Lung (tissue), 12 donors: Measurements from ENCODE around the gene HTRA3. TPM values are rescaled to one million over a fixed set of nuclear protein-coding genes. Genes with fewer than 3 reads are reported as not detected.

ENCODE experiments used
- ATAC-seq: fragments of 200-7000 bp; cut with Tn5 transposase; one replicate; pipeline ENCODE4 v1.9.1; 2020; ENCODE audit warnings: moderate number of reproducible peaks; ENCODE audit not compliant: insufficient read depth, low FRiP score
- DNase-seq, 3 donors: peaks; one replicate each; pipeline ENCODE4 v3.0.0-alpha.2; 2013 to 2017
- H3K27ac ChIP-seq, 2 donors: one replicate each; pipeline ENCODE4 v1.5.1; 2013; ENCODE audit warnings: mild to moderate bottlenecking in 2 of 2, moderate library complexity in 2 of 2, control low read depth in 1 of 2, inconsistent platforms in 1 of 2, low read depth in 1 of 2, low read length in 1 of 2
- H3K27me3 ChIP-seq, 3 donors: one replicate each; pipeline ENCODE4 v1.5.1; 2013; ENCODE audit warnings: low read length in 2 of 3; ENCODE audit not compliant: control insufficient read depth in 3 of 3, insufficient read depth in 3 of 3
- H3K36me3 ChIP-seq, 4 donors: one replicate each; pipeline ENCODE4 v1.5.1; 2013; ENCODE audit warnings: low read length in 4 of 4, mild to moderate bottlenecking in 1 of 4, moderate library complexity in 1 of 4; ENCODE audit not compliant: control insufficient read depth in 4 of 4, insufficient read depth in 4 of 4
- H3K4me1 ChIP-seq, 5 donors: one replicate each; pipeline ENCODE4 v1.5.1; 2013; ENCODE audit warnings: low read length in 5 of 5, mild to moderate bottlenecking in 2 of 5, moderate library complexity in 1 of 5; ENCODE audit not compliant: control insufficient read depth in 5 of 5, insufficient read depth in 5 of 5
- H3K4me3 ChIP-seq: one replicate; pipeline ENCODE4 v1.5.1; 2013; ENCODE audit warnings: mild to moderate bottlenecking, control low read depth, moderate library complexity
- H3K9ac ChIP-seq, 2 donors: one replicate each; pipeline ENCODE4 v1.5.1; 2013; ENCODE audit warnings: low read length in 2 of 2, control low read depth in 1 of 2; ENCODE audit not compliant: insufficient read depth in 1 of 2
- H3K9me3 ChIP-seq, 4 donors: one replicate each; pipeline ENCODE4 v1.5.1; 2013; ENCODE audit warnings: low read length in 3 of 4, mild to moderate bottlenecking in 1 of 4, moderate library complexity in 1 of 4; ENCODE audit not compliant: control insufficient read depth in 4 of 4, insufficient read depth in 3 of 4
- CTCF ChIP-seq: IDR thresholded peaks from 2 replicates; pipeline ENCODE4 v1.5.1; 2012; ENCODE audit warnings: mild to moderate bottlenecking; ENCODE audit errors: control extremely low read depth, extremely low read depth
- WGBS, 2 donors: extraction: QIAGEN DNeasy Blood & Tissue Kit; methylation state at CpG; one replicate each; pipeline ENCODE4 v1.1.7; 2013; 5-methylcytosine and 5-hydroxymethylcytosine counted together
- polyA plus RNA-seq, 2 donors: library from polyadenylated mRNA; stranded (reverse); fragments of 200-250 nt; gene quantifications; one replicate each; pipeline ENCODE4 v1.2.1, GENCODE V29; 2013
- total RNA-seq, 2 donors: library from RNA; depleted of rRNA in 1 of 2; stranded (reverse); fragments of >200 nt in 1 of 2; gene quantifications; one replicate each; pipeline ENCODE4 v1.2.1, GENCODE V29; 2014 to 2021
- donor health status: control.
- donor health status: control.
- donor health status: Bipolar disorder and iron deficiency.
- donor health status: healthy.
- donor health status: DM: yes; HTN: yes; CAD: no.

HTRA3 gene
- total and polyA plus RNA-seq, 4 donors, result 9.5 to 23.5 (median 17.8) TPM

GRCh38 chr4:8254076-8254475, 15.5 kb upstream of the HTRA3 start:
- Histone ChIP-seq H3K27ac (no peak overlapping the region), H3K9ac (no peak overlapping the region), H3K27me3 (peaks cover 0 to 2% (median 0%) of the 10 kb centered on the region in 3 donors), H3K36me3 (no peaks in the 10 kb centered on the region), H3K4me3 (no peak overlapping the region), H3K9me3 (no peaks in the 10 kb centered on the region), H3K4me1 (peaks cover 0 to 4% (median 0%) of the 10 kb centered on the region in 5 donors)
- 84 to 94% methylated on average over 6 of the region's 6 CpGs for WGBS, 2 donors
- DNase-seq (no peak), ATAC-seq (no peak)
- TF ChIP-seq CTCF, result no peak

GRCh38 chr4:8255698-8256441, 13.7 kb upstream of the HTRA3 start:
- Histone ChIP-seq H3K9ac (no peak overlapping the region), H3K27ac (no peak overlapping the region), H3K9me3 (no peaks in the 10 kb centered on the region), H3K4me1 (peaks cover 0 to 4% (median 0%) of the 10 kb centered on the region in 5 donors), H3K4me3 (no peak overlapping the region), H3K36me3 (no peaks in the 10 kb centered on the region), H3K27me3 (no peaks in the 10 kb centered on the region)
- WGBS, 2 donors, result 74 to 84% methylated on average over 14 of the region's 14 CpGs
- DNase-seq (peak in 1 of 3 donors; percentile 42), ATAC-seq (peak; percentile 9)
- no peak for TF ChIP-seq CTCF

GRCh38 chr4:8257854-8258253, 11.7 kb upstream of the HTRA3 start:
- Histone ChIP-seq H3K4me1 (peaks cover 0 to 5% (median 0%) of the 10 kb centered on the region in 5 donors), H3K9me3 (no peaks in the 10 kb centered on the region), H3K4me3 (no peak overlapping the region), H3K9ac (no peak overlapping the region), H3K27ac (no peak overlapping the region), H3K36me3 (no peaks in the 10 kb centered on the region), H3K27me3 (no peaks in the 10 kb centered on the region)
- no peak for TF ChIP-seq CTCF
- ATAC-seq, result no peak
- DNase-seq, result no peak
- 76 to 88% methylated on average over 4 of the region's 4 CpGs for WGBS, 2 donors
